GM12873 (cell line): ENCODE results near the gene FABP2.

Experiments
- TF ChIP-seq, protein P1 (sequence below): IDR thresholded peaks from 2 replicates; pipeline ENCODE4 v1.5.1; 2012; ENCODE audit warnings: low read depth, mild to moderate bottlenecking, moderate library complexity, low read length, control low read depth; ENCODE audit not compliant: insufficient read depth; ENCODE audit errors: missing control alignments

FABP2 gene

GRCh38 chr4:119299741-119300100, 22.2 kb downstream of the FABP2 start:
- TF ChIP-seq, protein P1, sequence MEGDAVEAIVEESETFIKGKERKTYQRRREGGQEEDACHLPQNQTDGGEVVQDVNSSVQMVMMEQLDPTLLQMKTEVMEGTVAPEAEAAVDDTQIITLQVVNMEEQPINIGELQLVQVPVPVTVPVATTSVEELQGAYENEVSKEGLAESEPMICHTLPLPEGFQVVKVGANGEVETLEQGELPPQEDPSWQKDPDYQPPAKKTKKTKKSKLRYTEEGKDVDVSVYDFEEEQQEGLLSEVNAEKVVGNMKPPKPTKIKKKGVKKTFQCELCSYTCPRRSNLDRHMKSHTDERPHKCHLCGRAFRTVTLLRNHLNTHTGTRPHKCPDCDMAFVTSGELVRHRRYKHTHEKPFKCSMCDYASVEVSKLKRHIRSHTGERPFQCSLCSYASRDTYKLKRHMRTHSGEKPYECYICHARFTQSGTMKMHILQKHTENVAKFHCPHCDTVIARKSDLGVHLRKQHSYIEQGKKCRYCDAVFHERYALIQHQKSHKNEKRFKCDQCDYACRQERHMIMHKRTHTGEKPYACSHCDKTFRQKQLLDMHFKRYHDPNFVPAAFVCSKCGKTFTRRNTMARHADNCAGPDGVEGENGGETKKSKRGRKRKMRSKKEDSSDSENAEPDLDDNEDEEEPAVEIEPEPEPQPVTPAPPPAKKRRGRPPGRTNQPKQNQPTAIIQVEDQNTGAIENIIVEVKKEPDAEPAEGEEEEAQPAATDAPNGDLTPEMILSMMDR: no peak

DNA sequence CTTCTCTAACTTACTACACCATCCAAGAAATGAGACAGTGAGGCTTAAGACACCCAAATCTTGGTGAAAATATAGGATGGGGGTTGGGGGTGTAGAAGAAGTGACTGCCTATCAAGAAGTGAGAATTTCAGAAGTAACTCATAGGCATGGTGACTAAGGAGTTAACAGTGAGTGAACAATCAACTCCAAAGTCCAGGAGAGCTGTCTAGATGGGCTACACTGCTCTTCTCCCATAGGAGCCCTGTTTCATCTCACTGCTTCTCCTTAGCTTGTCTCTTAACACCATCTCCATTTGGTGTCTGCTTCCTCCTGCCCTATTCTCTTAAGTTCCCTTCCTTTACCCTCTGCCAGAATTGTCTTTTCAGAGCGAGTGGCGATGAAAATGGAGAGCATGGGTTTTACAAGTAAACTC, 22.7 kb downstream of the FABP2 start:
- TF ChIP-seq, protein P1: no peak

DNA sequence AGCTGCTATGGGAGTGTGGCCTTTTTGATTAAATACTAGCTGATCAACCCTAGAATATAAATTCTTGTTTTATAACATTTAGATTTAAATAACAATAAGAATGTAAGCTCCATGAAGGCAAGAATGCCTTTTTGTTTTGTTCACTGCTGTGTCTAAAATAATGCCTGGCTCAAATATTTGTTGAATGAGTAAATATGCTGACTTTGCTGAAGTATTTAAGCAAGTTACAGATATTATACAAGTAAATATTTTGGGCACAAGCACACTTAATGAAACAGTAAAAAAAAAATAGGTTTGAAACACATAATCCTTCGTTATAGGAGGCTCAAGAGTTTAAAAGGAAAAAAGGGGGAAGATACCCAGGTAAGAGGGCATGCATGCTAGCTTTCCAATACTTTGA, 24.1 kb downstream of the FABP2 start:
- TF ChIP-seq, protein P1: no peak

DNA sequence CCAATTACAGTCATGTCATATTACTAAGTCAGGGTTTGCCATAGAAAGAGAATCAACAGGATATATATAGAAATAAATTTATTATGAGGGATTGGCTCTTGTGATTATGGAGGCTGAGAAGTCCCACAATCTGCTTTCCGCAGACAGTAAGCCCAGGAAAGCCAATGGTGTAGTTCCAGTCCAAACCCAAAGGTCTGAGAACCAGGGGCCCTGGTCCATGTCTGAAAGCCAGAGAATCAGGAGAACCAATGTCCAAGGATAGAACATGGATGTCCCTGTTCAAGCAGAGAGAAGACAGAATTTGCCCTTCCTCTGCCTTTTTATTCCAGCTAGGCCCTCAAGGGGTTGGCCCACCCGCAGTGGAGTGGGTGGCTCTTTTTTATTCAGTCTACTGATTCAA, 25.6 kb downstream of the FABP2 start:
- TF ChIP-seq, protein P1: no peak

DNA sequence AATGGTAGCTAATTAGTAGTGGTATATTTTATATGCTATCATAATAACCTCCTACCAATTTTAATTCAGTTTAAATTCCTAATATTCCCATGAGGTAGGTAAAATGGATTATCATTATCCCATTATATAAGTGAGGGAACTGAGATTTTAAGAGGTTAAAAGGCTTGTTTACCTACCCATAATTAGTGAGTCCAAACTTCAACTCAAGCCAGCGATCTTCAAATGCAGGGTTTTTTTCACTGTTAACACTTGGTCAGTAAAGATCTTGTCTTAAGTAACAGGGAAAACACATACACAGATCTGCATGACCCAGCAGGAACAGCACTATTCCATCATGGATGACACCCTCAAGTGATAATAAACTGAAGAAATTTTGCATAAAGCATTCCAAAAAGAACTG, 31.3 kb downstream of the FABP2 start:
- TF ChIP-seq, protein P1: no peak

DNA sequence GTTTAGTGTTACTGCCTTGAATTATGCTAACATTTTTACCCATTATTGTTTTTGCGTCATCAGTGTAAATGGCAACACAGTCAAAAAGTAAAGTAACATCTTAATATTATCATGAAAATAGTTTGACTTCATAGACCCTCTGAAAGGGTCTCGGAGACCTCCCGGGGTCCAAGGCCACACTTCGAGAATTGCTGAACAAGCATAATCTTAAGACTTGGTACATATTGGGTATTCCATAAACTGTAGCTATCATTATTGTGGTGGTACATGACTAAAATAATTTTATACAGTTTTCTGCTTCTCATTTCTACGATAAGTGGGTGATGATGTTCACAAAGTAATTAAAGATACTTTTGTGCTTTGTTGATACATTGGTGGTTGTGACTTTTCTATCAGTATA, 32.6 kb downstream of the FABP2 start:
- TF ChIP-seq, protein P1: no peak

DNA sequence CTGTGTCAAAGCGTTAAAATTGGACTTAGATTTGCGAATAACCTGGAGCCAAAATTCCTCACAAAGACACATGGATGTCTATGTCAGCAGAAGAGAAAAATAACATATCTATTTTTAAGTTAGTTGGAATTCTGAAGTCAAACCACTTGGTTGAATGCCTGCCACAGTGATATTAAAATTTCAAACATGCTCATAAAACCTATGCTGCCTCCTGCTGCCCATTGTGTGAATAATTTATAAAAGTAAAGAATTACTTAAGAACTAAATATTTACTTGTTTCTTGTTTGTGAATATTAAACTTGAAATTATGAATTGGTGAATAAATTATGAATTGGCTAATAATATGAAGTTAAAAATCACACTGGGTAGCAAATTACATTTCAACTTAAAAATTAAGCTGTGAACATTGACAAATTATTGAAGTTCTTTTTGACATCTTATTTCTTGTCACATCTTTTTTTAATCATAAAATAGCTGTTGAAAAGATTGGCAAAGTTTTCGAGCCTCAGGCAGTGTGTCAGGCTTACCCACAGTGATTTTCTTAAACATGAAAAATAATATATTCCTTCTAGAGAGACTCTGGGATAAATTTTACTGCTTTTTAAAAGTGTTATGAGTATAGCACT, 35.4 kb downstream of the FABP2 start:
- TF ChIP-seq, protein P1: peak; percentile 48
